ENCODE results near the gene H3-3A.

DNA sequence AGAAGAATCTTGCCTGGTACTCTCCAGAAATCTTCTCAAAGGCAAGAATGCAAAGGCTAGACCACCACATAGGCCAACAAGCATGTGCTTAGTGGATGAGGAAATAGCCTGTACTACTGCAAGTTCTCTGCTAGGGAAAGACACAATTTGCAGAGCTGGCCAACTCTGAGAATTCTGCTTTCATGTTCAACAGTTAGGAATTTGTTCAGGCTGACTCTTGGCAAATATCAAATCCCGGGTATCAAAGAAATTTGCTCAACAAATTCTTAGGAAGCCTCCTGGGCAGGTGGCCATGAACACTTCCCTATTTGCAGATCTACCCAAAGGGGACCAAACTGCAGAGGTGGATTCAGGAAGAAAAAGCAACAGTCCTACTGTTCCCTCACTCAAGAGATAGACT is 15.0 kb upstream of the H3-3A start:
- TF ChIP-seq POLR2AphosphoS5 (IDR thresholded peaks at IDR 0.05; ENCODE audit: low read depth, low read length) (no peak), SPI1 (IDR thresholded peaks at IDR 0.05; ENCODE audit: low read depth, low read length) (no peak)
